Subcutaneous abdominal adipose tissue (tissue), 5 donors: Measurements from ENCODE around the gene EGLN2.
"Not testable (repeated sequence)": the region's sequence is repeated elsewhere in the genome, so short reads cannot be mapped to it uniquely, and the experiment has no call there.

Experiments
- H3K27ac ChIP-seq: one replicate; pipeline ENCODE4 v1.7.0; 2013; ENCODE audit warnings: low read depth, mild to moderate bottlenecking, inconsistent platforms, low read length, moderate library complexity
- H3K27me3 ChIP-seq, 5 donors: one replicate each; pipeline ENCODE4 v1.7.0; 2013; ENCODE audit warnings: low read length in 5 of 5, inconsistent platforms in 1 of 5; ENCODE audit not compliant: control insufficient read depth in 5 of 5, insufficient read depth in 4 of 5
- H3K36me3 ChIP-seq, 5 donors: one replicate each; pipeline ENCODE4 v1.7.0; 2013; ENCODE audit warnings: low read length in 5 of 5; ENCODE audit not compliant: control insufficient read depth in 5 of 5, insufficient read depth in 5 of 5
- H3K4me1 ChIP-seq, 5 donors: one replicate each; pipeline ENCODE4 v1.7.0; 2013; ENCODE audit warnings: low read length in 5 of 5, mild to moderate bottlenecking in 3 of 5, moderate library complexity in 1 of 5; ENCODE audit not compliant: control insufficient read depth in 5 of 5, insufficient read depth in 5 of 5
- H3K4me3 ChIP-seq, 5 donors: one replicate each; pipeline ENCODE4 v1.7.0; 2013; ENCODE audit warnings: low read length in 5 of 5, low read depth in 1 of 5
- H3K9ac ChIP-seq, 5 donors: one replicate each; pipeline ENCODE4 v1.7.0; 2013; ENCODE audit warnings: low read length in 5 of 5, mild to moderate bottlenecking in 4 of 5, moderate library complexity in 3 of 5
- H3K9me3 ChIP-seq, 5 donors: one replicate each; pipeline ENCODE4 v1.7.0; 2013; ENCODE audit warnings: low read length in 5 of 5; ENCODE audit not compliant: control insufficient read depth in 5 of 5
- donor health status: healthy.
- donor health status: healthy.
- donor health status: healthy.
- donor health status: healthy.
- donor health status: healthy.

EGLN2 gene

GRCh38 chr19:40784146-40784545 lies 14.8 kb upstream of the EGLN2 start:
- H3K36me3 ChIP-seq: peaks cover 0 to 35% (median 23%) of the 10 kb centered on the region in 5 donors
- H3K4me3 ChIP-seq, H3K9me3 ChIP-seq, H3K9ac ChIP-seq, H3K27me3 ChIP-seq, H3K4me1 ChIP-seq, H3K27ac ChIP-seq: not testable (repeated sequence)

DNA sequence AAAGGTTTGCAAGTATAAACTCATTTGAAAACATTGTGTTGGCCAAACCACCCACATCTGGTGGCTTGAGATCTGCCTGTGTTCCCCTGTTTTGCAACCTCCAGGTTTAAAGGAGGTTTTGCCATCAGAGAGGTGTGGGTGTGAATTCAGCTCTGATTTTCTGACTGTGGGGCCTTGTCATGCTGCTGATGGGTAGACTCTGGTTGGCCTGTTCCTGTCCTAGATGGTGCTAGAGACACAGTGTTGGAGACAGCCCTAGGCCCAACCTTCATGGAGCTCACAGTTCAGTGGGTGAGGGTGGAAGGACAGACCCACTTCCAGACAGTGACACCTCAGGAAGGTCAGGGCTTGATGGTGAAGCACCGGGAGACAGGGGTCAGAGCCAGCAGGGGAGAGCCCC lies 13.5 kb upstream of the EGLN2 start:
- Histone ChIP-seq H3K27ac (no peak overlapping the region), H3K9ac (no peak overlapping the region), H3K27me3 (no peaks in the 10 kb centered on the region), H3K9me3 (no peaks in the 10 kb centered on the region), H3K36me3 (peaks cover 0 to 39% (median 29%) of the 10 kb centered on the region in 5 donors), H3K4me1 (no peaks in the 10 kb centered on the region), H3K4me3 (no peak overlapping the region)

DNA sequence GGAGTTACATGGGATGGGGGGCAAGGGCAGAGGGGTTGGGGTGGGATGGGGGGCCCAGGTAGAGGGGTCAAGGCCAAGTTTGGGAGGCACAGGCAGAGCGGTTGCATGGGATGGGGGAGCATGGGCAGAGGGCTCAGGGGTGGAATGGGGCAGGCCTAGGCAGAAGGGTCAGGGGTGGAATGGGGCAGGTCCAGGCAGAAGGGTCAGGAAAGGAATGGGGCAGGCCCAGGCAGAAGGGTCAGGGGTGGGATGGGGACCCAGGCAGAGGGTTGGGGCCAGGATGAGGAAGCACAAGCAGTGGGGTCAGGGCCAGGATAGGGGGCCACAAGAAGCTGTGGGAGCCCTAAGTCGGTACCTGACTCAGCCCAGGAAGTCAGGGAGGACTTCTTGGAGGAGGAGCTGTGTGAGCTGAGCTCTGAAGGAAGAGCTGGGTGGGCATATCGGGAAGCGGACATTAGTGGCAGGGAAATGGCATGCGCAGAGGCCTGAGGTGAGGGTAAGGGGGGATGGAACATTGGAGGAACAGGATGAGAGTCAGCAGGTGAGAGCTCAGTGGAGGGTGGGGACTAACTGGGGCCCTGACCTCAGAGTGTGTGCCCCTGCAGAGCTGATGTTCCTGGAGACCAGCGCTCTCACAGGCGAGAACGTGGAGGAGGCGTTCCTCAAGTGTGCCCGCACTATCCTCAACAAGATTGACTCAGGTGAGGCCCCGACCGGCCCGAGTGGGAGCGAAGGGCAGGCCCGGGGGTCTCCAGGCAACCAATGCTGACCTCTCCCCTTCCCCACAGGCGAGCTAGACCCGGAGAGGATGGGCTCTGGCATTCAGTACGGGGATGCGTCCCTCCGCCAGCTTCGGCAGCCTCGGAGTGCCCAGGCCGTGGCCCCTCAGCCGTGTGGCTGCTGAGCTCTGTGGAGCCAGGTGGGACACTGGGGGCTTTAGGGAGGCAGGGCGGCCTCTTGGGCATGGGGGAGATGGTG lies 12.6 kb upstream of the EGLN2 start:
- Histone ChIP-seq H3K9me3 (no peaks in the 10 kb centered on the region), H3K9ac (no peak overlapping the region), H3K27ac (no peak overlapping the region), H3K27me3 (no peaks in the 10 kb centered on the region), H3K4me1 (peaks cover 0 to under 1% (median 0%) of the 10 kb centered on the region in 5 donors), H3K36me3 (peaks cover 0 to 42% (median 32%) of the 10 kb centered on the region in 5 donors), H3K4me3 (no peak overlapping the region)

GRCh38 chr19:40791349-40791748 lies 7.6 kb upstream of the EGLN2 start:
- H3K36me3 ChIP-seq: peaks cover 0 to 45% (median 20%) of the 10 kb centered on the region in 5 donors
- H3K27ac ChIP-seq: no peak overlapping the region
- no peak overlapping the region for H3K9ac ChIP-seq
- H3K4me1 ChIP-seq: peaks cover 0 to 19% (median 11%) of the 10 kb centered on the region in 5 donors
- H3K27me3 ChIP-seq: no peaks in the 10 kb centered on the region
- H3K4me3 ChIP-seq: no peak overlapping the region
- no peaks in the 10 kb centered on the region for H3K9me3 ChIP-seq

- Histone ChIP-seq H3K4me1 (peaks cover 0 to 19% (median 11%) of the 10 kb centered on the region in 5 donors), H3K36me3 (peaks cover 0 to 38% (median 15%) of the 10 kb centered on the region in 5 donors), H3K27me3 (no peaks in the 10 kb centered on the region), H3K27ac (peak overlapping the region; percentile 11), H3K9ac (peak overlapping the region in 1 of 5 donors; percentile 25), H3K4me3 (no peak overlapping the region), H3K9me3 (no peaks in the 10 kb centered on the region)
Observed at GRCh38 chr19:40791996-40792395, 7.0 kb upstream of the EGLN2 start.

GRCh38 chr19:40797166-40797962 lies 1.6 kb upstream of the EGLN2 start:
- peak overlapping the region in 3 of 5 donors; percentile 74 to 88 (median 77) for H3K4me3 ChIP-seq
- H3K27ac ChIP-seq: peak overlapping the region; percentile 90
- H3K9ac ChIP-seq: peak overlapping the region in 1 of 5 donors; percentile 54

DNA sequence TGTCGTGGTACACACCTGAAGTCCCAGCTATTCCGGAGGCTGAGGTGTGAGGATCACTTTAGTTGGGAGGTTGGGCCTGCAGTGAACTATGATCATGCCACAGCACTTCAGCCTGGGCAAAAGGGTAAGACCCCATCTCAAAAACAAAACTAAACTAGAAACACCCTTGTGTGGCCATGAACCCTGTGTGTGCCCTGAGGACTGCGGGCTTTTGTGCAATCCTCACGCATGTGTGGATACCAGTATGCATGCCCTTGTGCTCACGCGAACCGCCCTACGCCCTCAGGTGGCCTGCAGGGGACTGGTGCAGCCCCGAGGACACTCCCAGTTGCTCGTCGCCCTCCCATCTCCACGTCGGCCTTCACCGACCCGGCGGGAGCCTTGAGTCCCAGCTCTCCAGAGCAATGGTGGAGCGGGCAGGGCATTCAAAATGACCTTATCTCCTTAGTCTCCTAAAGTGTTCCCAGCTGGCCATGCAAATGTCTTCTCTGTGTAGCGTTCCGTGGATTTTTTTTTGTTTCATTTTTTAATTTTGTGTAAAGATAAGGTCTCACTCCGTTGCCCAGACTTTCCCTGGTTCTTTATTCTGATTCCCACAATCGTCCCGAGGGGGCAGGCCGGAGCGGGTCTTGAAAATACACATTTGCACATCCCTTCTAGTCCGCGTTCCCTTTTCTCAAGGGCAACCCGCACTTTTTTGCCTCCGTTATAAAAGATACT lies 868 bp upstream of the EGLN2 start:
- Histone ChIP-seq H3K9me3 (no peaks in the 10 kb centered on the region), H3K36me3 (peaks cover 0 to 20% (median 19%) of the 10 kb centered on the region in 5 donors), H3K9ac (peak overlapping the region; percentile 54 to 82 (median 73)), H3K4me1 (peaks cover 22 to 43% (median 42%) of the 10 kb centered on the region in 5 donors), H3K27ac (peak overlapping the region; percentile 90), H3K4me3 (peak overlapping the region; percentile 55 to 88 (median 75)), H3K27me3 (no peaks in the 10 kb centered on the region)

More at GRCh38 chr19:40797166-40797962, 1.6 kb upstream of the EGLN2 start:
- H3K36me3 ChIP-seq: peaks cover 0 to 27% (median 19%) of the 10 kb centered on the region in 5 donors
- H3K27me3 ChIP-seq: no peaks in the 10 kb centered on the region
- H3K9me3 ChIP-seq: no peaks in the 10 kb centered on the region
- H3K4me1 ChIP-seq: peaks cover 17 to 43% (median 39%) of the 10 kb centered on the region in 5 donors

DNA sequence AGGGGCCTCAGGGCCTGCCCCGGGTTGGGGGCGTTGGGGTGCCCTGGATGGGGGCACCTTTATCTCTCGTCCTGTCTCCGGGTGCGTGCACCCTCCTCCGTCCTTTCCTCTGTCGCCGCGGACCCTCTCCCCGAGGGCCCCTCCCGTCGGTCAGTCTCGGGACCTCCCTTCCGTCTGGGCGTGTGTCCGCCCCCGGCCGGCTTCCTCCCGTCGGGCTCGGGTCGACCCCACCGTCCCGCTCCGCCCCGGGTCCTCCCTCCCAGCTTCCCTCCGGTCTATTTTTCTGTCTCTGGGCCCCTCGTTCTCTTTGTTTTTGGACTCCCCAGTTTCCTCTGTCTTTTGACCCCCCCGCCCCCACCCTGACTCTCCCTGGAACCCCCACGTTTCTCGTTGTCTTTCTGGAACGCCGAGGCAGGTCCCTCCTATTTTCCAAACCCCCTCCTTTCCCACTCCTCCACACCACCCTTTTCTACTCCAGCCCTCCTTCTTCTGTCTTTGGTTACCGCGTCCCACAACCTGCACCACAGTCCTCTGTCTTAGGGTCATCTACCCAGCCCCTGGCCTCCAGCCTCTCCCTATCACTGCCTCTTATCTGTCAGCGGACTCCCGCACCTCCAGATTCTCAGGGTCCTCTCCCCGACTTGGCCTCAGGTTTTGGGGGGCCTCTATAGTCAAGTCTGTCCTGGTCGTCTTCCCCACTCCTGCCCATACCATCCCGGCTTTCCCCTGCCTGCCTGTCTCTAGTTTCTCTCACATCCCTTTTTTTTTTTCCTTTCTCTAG lies 757 bp downstream of the EGLN2 start:
- H3K4me1 ChIP-seq: peaks cover 32 to 60% (median 58%) of the 10 kb centered on the region in 5 donors
- peak overlapping the region in 4 of 5 donors; percentile 70 to 90 (median 80) for H3K9ac ChIP-seq
- H3K27ac ChIP-seq: peak overlapping the region; percentile 79
- H3K36me3 ChIP-seq: peaks cover 0 to 31% (median 27%) of the 10 kb centered on the region in 5 donors
- H3K4me3 ChIP-seq: peak overlapping the region; percentile 79 to 91 (median 83)
- H3K9me3 ChIP-seq: no peaks in the 10 kb centered on the region
- H3K27me3 ChIP-seq: no peaks in the 10 kb centered on the region
